GM18868 (cell line): ENCODE measurements around the gene DCAF16.
"Not testable (repeated sequence)": the region's sequence is repeated elsewhere in the genome, so short reads cannot be mapped to it uniquely, and the experiment has no call there.

Source experiments
- ATAC-seq: cut with Tn5 transposase; IDR thresholded peaks from one replicate; pipeline ENCODE4 v1.9.1; 2021; ENCODE audit warnings: mild to moderate bottlenecking, moderate library complexity; ENCODE audit not compliant: unreplicated experiment

DCAF16 gene

GRCh38 chr4:17810260-17811077 is at the start of gene DCAF16, which contains the start of gene NCAPG:
Gene DCAF16, minus strand, starts transcription at chr4:17810757. Its CDS starts 6,616 bp downstream, at chr4:17804141.
Gene NCAPG, plus strand, starts transcription at chr4:17810979. Its CDS starts 99 bp downstream, at chr4:17811078.
- peak; percentile 85 for ATAC-seq

- ATAC-seq, result no peak
These were observed 49.3 kb upstream of the DCAF16 start for GRCh38 chr4:17859793-17860406.

- no peak for ATAC-seq
These were observed 43.5 kb upstream of the DCAF16 start for GRCh38 chr4:17854036-17854435.

DNA sequence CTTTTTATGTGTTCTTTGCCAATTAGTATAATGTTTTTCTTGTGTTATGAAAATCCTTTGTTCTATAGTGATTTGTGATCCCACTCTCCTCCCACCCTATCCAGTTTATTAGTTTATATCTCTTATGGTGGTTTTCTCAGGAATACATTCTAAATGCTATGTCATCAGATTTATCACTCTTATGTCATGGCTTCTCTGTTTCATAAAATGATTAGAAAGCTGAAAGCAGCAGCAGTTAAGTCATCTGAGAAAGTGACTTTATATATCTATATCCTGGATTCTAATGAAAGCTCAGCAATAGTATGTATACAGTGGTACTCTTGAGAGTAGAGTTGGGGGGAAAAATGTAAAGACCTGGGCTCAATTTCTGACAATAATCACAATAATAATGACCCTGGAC is 41.4 kb upstream of the DCAF16 start:
- ATAC-seq, result no peak

- ATAC-seq, result not testable (repeated sequence)
These were observed 39.7 kb upstream of the DCAF16 start for GRCh38 chr4:17850295-17850694.

DNA sequence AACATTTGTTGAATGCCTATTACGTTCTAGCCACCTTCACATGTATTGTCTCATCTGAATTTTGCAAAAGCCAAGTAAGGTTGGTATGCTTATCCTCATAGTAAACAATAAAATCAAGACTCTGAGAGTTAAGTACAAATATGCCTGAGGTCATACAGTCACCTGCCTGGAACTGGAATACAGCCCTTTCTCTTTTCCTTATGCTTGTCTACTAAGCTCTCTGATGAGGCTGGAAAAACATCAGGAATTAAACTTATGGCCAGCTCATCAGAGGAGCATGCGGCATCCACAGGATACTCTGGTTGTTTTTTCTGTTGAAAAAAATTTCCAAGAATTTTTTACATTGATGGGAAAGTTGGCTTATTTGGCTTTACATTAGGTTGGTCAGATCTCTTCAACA is 35.7 kb upstream of the DCAF16 start:
- ATAC-seq, result no peak

- no peak for ATAC-seq
These were observed 13.5 kb upstream of the DCAF16 start for GRCh38 chr4:17823871-17824669.

DNA sequence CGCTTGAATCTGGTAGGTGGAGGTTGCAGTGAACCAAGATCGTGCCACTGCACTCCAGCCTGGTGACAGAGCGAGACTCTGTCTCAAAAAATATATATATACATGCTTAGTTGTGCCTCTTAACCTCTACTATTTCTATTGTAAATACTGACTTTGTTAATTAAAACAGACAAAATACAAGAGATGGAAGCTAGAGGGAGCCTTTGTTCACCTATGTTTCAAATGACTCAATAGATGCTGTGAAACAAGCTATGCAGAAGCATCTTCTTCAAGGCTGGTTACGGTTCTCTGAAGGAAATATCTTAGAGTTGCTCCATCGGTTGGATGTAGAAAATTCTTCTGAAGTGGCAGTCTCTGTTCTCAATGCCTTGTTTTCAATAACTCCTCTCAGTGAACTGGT is 6.5 kb upstream of the DCAF16 start:
- ATAC-seq, result peak; percentile 89

DNA sequence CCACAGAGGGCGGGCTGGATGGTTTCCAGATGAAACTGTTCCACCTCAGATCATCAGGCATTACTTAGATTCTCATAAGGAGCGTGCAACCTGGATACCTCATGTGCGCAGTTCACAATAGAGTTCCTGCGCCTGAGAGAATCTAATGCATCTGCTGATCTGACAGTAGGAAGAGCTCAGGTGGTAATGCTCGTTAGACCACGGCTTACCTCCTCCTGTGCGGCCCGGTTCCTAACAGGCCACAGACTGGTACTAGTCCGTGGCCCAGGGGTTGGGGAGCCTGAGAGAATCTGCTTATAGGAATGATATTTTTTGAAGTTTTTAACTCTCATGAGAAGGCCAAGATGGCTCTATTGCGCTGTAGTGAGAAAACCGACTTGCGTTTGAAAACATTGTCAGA is 5.6 kb upstream of the DCAF16 start:
- ATAC-seq, result no peak

DNA sequence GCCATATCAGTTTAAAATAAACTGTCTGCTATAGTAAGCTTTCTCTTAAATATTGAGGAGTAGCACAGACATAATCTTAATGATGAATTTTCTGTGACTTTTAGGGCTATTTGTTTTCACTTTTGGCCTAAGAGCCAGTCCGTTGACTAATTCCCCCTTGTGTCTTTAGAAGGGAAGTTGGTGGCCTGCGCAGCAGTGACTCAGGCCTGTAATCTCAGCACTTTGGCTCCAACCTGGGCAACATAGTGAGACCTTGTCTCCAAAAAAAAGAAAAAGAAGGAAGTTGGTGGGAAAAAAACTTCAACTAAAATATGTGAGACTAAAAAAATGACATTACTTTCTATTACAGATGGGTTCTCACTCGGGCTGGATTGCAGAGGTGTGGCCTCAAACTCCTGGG is 3.6 kb upstream of the DCAF16 start:
- no peak for ATAC-seq

DNA sequence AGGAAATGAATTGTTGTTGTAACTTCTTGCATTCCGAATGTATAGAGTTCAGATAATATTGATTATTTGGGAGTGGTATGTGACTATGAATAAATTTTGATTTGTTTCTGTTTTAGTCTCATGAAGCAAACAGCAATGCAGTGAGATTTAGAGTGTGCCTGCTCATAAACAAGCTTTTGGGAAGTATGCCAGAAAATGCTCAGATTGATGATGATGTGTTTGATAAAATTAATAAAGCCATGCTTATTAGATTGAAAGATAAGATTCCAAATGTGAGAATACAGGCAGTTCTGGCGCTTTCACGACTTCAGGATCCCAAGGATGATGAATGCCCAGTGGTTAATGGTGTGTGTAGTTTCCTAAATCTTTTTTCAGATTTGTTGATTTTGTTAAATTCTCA is 2.2 kb upstream of the DCAF16 start:
- ATAC-seq, result no peak

DNA sequence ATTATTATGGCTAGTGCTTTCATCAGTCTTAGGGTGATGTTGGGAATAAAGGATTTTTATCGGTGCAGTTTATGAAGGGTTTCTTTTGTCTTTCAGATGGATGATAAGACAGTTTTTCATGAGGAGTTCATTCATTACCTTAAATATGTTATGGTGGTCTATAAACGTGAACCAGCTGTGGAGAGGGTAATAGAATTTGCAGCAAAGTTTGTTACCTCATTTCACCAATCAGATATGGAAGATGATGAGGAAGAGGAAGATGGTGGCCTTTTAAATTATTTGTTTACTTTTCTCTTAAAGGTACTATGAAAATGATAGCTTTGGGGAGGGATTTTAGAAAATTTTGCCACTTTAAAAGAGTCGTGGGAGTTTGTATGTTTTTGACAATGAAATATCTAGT is 1.6 kb upstream of the DCAF16 start:
- ATAC-seq, result no peak

- ATAC-seq, result peak; percentile 25
These were observed 584 bp upstream of the DCAF16 start for GRCh38 chr4:17811078-17811603.

- ATAC-seq, result no peak
These were observed 890 bp downstream of the DCAF16 start for GRCh38 chr4:17809667-17810066.

- ATAC-seq, result no peak
These were observed 3.1 kb downstream of the DCAF16 start for GRCh38 chr4:17807446-17807845.

GRCh38 chr4:17805580-17806155 is 4.9 kb downstream of the DCAF16 start:
- no peak for ATAC-seq

- peak; percentile 38 for ATAC-seq
These were observed 12.7 kb downstream of the DCAF16 start for GRCh38 chr4:17797808-17798207.

DNA sequence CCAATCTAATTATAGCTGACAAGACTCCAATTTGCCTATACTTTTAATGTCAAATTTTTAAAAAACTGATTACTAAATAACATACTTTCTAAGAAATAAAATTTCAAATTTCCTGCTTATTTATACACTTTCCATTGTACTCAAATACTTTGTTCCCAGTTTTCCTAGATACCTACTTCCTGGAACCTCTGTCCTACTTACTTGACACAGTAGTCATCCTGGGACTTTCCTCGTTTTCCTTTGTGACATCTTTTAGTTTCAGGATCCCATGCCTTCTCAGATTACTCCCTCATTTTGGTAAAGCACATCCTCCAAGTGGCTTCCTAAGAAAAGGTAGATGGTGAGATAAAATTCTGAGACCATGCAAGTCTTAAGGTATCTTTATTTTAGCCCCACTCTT is 15.8 kb downstream of the DCAF16 start:
- no peak for ATAC-seq

GRCh38 chr4:17788956-17789355 is 21.6 kb downstream of the DCAF16 start:
- ATAC-seq, result no peak

GRCh38 chr4:17787315-17787714 is 23.2 kb downstream of the DCAF16 start:
- no peak for ATAC-seq

DNA sequence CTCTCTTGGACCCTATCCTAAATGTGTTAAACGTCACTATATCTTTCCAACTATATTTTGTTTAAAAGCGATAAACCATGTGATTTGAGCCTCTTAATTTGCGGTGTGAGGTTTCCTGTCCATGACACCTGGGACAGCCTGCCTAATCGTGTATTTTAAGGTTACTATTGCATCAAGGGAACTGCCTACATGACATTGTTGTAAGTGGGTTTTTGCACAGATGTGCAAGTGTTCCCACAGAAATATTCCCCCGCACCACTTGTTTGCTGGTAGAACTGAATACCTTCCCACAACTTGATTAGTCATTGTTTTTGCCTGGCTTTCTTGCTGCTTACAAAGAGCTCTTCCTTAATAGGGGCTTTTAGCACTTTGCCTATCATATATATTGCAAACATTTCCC is 24.0 kb downstream of the DCAF16 start:
- peak; percentile 65 for ATAC-seq
